Nephron (organoid): Measurements from ENCODE around the gene KRT13.

Experiments used
- H3K27ac Mint-ChIP-seq, 3 experiments: 2 replicates each; pipeline ENCODE4 v1.8.0; 2020; ENCODE audit warnings: mixed read lengths in 3 of 3, mild to moderate bottlenecking in 2 of 3, moderate library complexity in 1 of 3
- H3K27me3 Mint-ChIP-seq: 2 replicates; pipeline ENCODE4 v1.8.0; 2021; ENCODE audit warnings: low read depth, mild to moderate bottlenecking, moderate library complexity, mixed read lengths
- H3K36me3 Mint-ChIP-seq: 2 replicates; pipeline ENCODE4 v1.8.0; 2020; ENCODE audit warnings: low read depth, mixed read lengths
- H3K4me1 Mint-ChIP-seq: 2 replicates; pipeline ENCODE4 v1.8.0; 2020; ENCODE audit warnings: mixed read lengths
- H3K4me3 Mint-ChIP-seq, 3 experiments: 2 replicates each; pipeline ENCODE4 v1.8.0; 2020; ENCODE audit warnings: mild to moderate bottlenecking in 3 of 3, mixed read lengths in 3 of 3, moderate library complexity in 2 of 3
- H3K9me3 Mint-ChIP-seq: 2 replicates; pipeline ENCODE4 v1.8.0; 2020; ENCODE audit warnings: mixed read lengths
- CTCF ChIP-seq, 3 experiments: fragments of 200-600 bp; sonication (generic); IDR thresholded peaks; one replicate each; pipeline ENCODE4 v1.5.0; 2021; ENCODE audit warnings: antibody characterized with exemption in 3 of 3; ENCODE audit not compliant: unreplicated experiment in 3 of 3

Gene KRT13

GRCh38 chr17:41481036-41481435, 24.4 kb downstream of the KRT13 start, which contains the start of gene KRT35:
KRT35 (minus strand) TSS chr17:41481151; CDS start chr17:41481097, 54 bp downstream.
- H3K27me3 Mint-ChIP-seq: peaks cover 8% of the 10 kb centered on the region
- no peak for TF ChIP-seq CTCF (IDR thresholded peaks at IDR 0.05; ENCODE audit: unreplicated experiment in 3 of 3)
- no peaks in the 10 kb centered on the region for H3K9me3 Mint-ChIP-seq
- H3K4me1 Mint-ChIP-seq: no peaks in the 10 kb centered on the region
- no peaks in the 10 kb centered on the region for H3K36me3 Mint-ChIP-seq
- H3K27ac Mint-ChIP-seq: no peak within 1 kb of the TSS
- H3K4me3 Mint-ChIP-seq: no peak within 1 kb of the TSS

- H3K36me3 Mint-ChIP-seq: no peaks in the 10 kb centered on the region
- no peak overlapping the region for H3K27ac Mint-ChIP-seq
- H3K4me3 Mint-ChIP-seq: no peak overlapping the region
- H3K27me3 Mint-ChIP-seq: peaks cover 6% of the 10 kb centered on the region
- no peaks in the 10 kb centered on the region for H3K4me1 Mint-ChIP-seq
- no peak for TF ChIP-seq CTCF (IDR thresholded peaks at IDR 0.05; ENCODE audit: unreplicated experiment in 3 of 3)
- H3K9me3 Mint-ChIP-seq: no peaks in the 10 kb centered on the region
Measured at GRCh38 chr17:41480581-41480980, 24.8 kb downstream of the KRT13 start.

GRCh38 chr17:41480136-41480535, 25.3 kb downstream of the KRT13 start:
- TF ChIP-seq CTCF (IDR thresholded peaks at IDR 0.05; ENCODE audit: unreplicated experiment in 3 of 3): no peak
- H3K36me3 Mint-ChIP-seq: no peaks in the 10 kb centered on the region
- H3K4me3 Mint-ChIP-seq: no peak overlapping the region
- peaks cover 4% of the 10 kb centered on the region for H3K27me3 Mint-ChIP-seq
- H3K9me3 Mint-ChIP-seq: no peaks in the 10 kb centered on the region
- no peak overlapping the region for H3K27ac Mint-ChIP-seq
- H3K4me1 Mint-ChIP-seq: no peaks in the 10 kb centered on the region

- Mint-ChIP-seq H3K27me3 (peaks cover 4% of the 10 kb centered on the region), H3K36me3 (no peaks in the 10 kb centered on the region), H3K9me3 (no peaks in the 10 kb centered on the region), H3K4me3 (no peak overlapping the region), H3K27ac (no peak overlapping the region), H3K4me1 (no peaks in the 10 kb centered on the region)
- no peak for TF ChIP-seq CTCF (IDR thresholded peaks at IDR 0.05; ENCODE audit: unreplicated experiment in 3 of 3)
Measured at GRCh38 chr17:41478237-41478636, 27.2 kb downstream of the KRT13 start.

GRCh38 chr17:41476866-41477815, 28.3 kb downstream of the KRT13 start:
- no peak for TF ChIP-seq CTCF (IDR thresholded peaks at IDR 0.05; ENCODE audit: unreplicated experiment in 3 of 3)
- Mint-ChIP-seq H3K4me1 (no peaks in the 10 kb centered on the region), H3K27me3 (peaks cover 4% of the 10 kb centered on the region), H3K36me3 (no peaks in the 10 kb centered on the region), H3K9me3 (peaks cover 6% of the 10 kb centered on the region), H3K27ac (peak overlapping the region in 1 of 3 experiments; percentile 25), H3K4me3 (no peak overlapping the region)

GRCh38 chr17:41475421-41475820, 30.0 kb downstream of the KRT13 start:
- H3K36me3 Mint-ChIP-seq: no peaks in the 10 kb centered on the region
- H3K9me3 Mint-ChIP-seq: peaks cover 19% of the 10 kb centered on the region
- H3K27me3 Mint-ChIP-seq: peaks cover 4% of the 10 kb centered on the region
- H3K4me3 Mint-ChIP-seq: no peak overlapping the region
- TF ChIP-seq CTCF (IDR thresholded peaks at IDR 0.05; ENCODE audit: unreplicated experiment in 3 of 3): no peak
- H3K4me1 Mint-ChIP-seq: no peaks in the 10 kb centered on the region
- H3K27ac Mint-ChIP-seq: no peak overlapping the region
